ENCODE data around the gene CAMTA1.

DNA sequence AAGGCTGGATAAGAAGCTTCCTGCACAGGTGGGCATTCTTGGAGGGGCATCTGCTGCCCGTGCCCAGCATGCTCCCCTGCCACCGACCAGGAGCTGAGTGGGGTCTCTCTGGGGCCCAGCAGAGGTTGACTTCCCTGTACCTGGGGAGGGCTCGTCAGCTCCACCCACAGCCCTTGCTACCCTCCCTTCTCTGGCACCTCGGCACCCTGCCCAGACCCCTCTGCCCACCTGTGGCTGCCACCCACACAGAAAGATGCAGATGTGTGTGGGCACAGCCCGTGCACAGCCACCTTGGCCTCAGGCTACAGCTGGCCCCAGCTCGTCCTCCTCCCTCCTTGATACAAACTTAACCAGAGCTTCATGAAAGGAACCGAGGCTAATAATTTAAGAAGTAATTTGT lies 744.7 kb downstream of the CAMTA1 start:
- TF ChIP-seq, protein P1, sequence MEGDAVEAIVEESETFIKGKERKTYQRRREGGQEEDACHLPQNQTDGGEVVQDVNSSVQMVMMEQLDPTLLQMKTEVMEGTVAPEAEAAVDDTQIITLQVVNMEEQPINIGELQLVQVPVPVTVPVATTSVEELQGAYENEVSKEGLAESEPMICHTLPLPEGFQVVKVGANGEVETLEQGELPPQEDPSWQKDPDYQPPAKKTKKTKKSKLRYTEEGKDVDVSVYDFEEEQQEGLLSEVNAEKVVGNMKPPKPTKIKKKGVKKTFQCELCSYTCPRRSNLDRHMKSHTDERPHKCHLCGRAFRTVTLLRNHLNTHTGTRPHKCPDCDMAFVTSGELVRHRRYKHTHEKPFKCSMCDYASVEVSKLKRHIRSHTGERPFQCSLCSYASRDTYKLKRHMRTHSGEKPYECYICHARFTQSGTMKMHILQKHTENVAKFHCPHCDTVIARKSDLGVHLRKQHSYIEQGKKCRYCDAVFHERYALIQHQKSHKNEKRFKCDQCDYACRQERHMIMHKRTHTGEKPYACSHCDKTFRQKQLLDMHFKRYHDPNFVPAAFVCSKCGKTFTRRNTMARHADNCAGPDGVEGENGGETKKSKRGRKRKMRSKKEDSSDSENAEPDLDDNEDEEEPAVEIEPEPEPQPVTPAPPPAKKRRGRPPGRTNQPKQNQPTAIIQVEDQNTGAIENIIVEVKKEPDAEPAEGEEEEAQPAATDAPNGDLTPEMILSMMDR (IDR thresholded peaks at IDR 0.05) = no peak
- TF ChIP-seq EP300 (IDR thresholded peaks at IDR 0.05) (no peak), POLR2AphosphoS5 (IDR thresholded peaks at IDR 0.05) (no peak)

All from stomach (tissue), 4 donors.